GM18870 (cell line): ENCODE measurements around the gene NT5DC2.

ENCODE experiments used
- ATAC-seq: cut with Tn5 transposase; IDR thresholded peaks from one replicate; pipeline ENCODE4 v1.9.1; 2021; ENCODE audit warnings: moderate library complexity; ENCODE audit not compliant: unreplicated experiment

The NT5DC2 gene

DNA sequence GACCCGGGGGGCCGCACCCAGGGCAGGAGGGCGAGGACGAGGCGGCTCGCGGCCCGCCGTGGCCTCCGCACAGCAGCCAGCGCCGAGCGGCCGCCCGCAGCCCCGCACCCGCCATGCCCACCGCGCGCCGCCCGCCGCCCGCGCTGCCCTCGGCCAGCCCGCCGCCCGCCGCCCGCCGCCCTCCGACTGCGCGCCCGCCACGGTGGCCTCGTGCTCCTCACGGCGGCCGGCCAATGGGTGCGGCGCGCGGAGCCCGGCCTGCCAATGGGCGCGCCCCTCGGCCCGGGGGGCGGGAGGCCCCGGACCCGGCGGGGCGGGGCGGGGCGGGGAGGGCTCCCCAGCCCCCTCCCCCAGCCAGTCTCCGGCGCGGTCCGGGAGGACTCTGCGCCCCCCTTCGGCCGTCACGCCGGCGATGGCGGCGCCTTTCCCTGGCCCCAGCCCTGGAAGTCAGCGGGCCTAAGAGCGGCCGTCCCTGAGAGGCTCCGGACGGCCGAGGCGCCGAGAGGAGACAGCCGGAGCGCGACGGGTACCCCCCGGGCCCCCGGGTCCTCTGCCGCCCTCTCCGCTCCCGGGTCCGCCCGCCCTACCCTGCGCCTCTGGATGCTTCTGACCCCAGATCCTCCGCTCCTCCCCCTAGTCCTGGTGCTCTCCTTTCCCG is at the start of gene NT5DC2:
Gene NT5DC2, minus strand, starts transcription at position 235 of the 658 bp plus-strand sequence. Its CDS starts 120 bp downstream, at position 115.
- no peak for ATAC-seq

DNA sequence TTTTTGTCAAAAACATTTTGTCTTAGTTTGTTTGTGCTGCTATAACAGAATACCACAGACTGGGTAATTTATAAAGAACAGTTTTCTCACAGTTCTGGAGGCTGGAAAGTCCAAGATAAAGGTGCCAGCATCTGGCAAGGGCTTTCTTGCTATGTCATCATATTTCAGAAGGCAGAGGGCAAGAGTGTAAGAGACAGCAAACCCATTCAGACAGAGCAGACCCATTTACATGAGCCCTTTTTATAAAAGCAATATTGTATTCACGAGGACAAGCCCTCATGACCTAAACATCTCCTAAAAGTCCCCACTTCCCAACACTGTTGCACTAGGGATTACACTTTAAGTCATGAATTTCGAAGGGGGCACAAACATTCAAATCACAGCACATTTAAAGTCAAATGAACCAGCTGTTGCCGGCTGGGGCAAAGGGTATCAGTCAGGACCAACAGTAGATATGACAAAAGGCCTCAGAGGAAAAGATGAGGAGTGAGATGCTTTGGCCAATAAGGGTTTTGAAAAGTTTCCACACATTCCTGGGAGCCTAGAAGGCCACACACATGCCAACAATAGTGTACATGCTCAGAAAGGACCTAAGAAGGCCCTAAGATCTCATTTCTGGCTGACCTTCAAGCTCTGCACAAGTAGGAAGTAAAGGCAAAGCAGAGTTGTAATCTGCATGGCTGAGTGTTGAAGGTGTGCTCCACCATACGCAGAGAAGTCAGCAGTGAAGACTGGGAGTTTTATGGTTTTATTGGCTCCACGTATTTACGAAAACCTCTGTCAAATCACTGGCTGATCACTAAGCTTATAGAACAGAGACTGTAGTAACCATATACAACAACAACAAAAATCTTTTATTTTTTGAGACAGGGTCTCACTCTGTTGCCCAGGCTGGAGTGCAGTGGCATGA is 40.7 kb upstream of the NT5DC2 start:
- ATAC-seq = no peak

DNA sequence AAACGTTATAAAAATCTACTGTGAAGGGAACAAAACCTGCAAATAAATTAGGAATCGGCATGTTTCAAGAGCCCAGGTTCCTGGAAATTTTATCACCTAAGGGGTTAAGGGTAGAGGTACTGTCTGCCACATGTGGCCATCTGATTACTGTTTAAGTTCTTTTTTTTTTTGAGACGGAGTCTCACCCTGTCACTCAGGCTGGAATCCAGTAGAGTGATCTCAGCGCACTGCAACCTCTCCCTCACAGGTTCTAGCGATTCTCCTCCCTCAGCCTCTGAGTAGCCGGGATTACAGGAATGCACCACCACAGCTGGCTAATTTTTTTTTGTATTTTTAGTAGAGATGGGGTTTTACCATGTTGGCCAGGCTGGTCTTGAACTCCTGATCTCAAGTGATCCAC is 38.6 kb upstream of the NT5DC2 start:
- ATAC-seq = no peak

DNA sequence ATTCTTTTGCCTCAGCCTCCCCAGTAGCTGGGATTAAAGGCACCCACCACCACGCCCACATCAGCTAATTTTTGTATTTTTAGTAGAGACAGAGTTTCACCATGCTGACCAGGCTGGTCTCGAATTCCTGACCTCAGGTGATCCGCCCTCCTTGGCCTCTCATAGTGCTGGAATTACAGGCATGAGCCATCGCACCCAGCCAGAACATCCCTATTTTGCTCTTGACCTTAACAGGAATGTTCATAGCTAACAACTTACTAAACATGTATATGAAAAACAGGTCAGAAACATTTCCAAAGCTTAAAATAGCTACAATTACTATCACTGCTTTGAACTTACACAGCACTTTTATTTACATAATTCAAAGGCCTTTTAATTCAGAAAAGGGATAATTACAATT is 36.4 kb upstream of the NT5DC2 start:
- ATAC-seq = no peak

- no peak for ATAC-seq
These were observed 34.4 kb upstream of the NT5DC2 start for GRCh38 chr3:52568069-52568468.

DNA sequence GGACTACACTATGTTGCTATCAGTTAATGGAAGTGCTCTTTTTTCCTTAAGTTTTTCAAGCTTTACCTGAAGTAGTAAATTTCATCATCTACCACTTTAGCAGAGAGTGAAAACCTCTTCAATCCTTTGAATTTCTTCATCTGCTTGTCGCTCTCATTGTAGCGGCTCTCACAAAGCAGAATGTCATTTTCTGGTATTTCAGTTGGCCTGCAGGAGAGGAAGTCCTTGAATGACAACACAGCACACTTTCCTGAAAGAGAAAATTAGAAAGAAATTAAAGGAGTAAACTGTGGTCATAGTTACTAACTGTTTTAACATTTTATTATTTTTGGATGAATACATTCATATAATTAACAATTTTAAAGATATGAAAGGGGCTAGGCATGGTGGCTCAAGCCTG is 30.3 kb upstream of the NT5DC2 start:
- ATAC-seq = no peak

GRCh38 chr3:52561028-52561747 is 27.5 kb upstream of the NT5DC2 start:
- ATAC-seq = no peak

DNA sequence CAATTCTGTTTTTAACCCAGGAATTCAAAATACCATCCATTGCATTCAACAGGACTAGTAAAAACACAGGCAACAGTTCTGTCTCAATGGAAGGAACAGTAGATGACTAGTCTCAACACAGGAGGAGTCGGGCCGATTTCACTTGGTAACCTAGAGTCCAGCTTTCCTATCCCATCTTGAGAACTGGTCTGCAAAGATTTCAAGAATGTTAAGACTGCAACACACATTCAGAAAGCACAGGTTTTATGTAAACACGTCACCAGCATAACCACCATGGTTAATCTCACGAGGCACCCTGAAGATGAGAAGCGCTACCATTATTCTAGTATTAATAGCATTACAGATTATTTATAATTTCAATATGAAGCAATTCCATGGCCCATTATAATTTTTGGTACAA is 24.8 kb upstream of the NT5DC2 start:
- no peak for ATAC-seq

GRCh38 chr3:52557011-52557960 is 23.6 kb upstream of the NT5DC2 start:
- ATAC-seq = no peak

DNA sequence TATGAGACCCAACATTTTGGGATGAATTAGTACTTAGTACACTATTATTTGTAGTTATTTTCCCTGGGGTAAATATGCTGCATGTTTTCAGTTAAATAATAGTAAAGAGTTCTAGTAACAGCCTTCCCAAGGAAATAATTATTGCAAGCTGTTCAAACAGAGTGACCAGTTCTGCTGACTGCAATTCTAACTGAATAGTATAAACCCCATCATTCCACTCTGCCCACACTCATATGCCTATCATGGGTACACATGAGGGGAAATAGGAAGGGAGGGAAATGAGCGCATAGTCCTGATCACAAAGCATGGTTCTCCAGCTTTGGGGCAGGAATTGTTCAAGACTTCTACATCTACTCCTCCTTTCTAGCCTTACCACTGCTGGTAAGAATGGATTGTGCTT is 21.4 kb upstream of the NT5DC2 start:
- no peak for ATAC-seq

GRCh38 chr3:52554026-52554755 is 20.5 kb upstream of the NT5DC2 start:
- ATAC-seq = no peak

DNA sequence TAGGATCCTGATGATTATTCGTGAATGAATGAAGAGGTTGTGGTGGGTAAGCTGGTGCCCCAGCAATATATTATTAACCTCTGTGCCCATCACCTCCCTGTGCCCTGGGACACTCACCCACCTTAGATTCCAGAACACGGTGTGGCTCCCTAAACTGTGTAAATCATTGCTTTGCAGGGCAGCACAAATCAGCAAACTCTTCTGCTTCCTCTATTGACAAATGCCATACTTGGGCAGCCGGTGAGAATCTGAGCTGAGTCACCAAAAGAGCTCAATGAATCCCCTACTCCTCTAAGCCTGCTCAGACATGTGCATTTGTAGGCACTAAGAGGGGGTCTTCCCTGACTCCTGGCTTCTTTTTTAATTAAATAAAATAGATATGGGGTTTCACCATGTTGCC is 18.4 kb upstream of the NT5DC2 start:
- ATAC-seq = no peak

DNA sequence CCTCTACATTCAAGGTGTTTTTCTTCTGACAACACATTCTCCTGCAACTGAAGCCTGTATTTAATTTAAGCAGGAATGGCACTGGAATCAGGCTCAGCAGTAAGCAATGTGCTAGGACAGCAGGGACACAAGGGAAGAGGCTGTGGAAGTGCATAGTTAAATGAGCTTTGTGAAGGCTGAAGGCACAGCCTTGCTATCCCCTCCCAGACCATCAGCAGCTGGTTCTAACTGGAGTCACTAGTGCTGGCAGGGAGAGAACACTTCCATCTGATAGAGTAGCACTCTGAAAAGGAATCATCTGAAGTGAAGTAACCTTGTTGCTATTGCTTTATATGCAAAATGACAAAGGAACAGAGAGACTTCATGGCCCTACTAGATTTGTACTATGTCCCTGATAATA is 17.5 kb upstream of the NT5DC2 start:
- no peak for ATAC-seq

GRCh38 chr3:52547143-52547542 is 13.5 kb upstream of the NT5DC2 start:
- no peak for ATAC-seq

DNA sequence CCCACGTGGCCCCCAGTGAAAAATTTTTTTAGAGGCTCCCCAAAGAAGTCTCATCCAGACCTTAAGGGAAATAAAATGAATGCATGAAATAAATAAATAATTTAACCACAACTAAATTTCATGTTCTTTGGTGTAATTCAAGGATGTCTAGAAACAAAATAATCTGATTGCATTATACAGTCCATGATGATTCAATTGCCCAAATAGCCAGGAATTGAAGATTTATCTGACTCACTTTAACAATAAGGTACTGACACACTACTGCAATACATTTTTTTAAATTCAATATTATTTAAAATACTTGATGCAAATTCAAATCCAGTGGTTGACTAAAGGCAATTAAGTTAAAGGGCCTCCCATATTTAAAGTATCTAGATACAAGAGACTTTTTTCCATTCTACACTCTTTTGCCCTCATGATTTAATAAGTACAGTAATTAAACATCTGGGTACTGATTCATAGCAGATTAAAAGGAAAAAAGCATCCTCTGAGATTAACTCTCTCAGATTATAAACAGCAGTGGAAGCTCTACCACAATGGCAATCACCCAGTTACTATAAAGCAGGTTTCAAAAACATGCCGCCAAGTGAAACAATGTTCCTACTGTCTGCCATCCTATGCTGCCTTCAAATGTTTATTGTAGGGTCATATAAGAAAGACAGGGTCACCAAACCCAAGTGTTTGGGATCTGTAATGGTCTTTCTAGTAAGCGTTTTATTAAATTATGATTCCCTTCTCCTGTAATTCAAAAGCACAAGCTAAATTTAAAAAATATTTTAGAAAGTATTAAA is 12.6 kb upstream of the NT5DC2 start:
- no peak for ATAC-seq

- ATAC-seq = no peak
These were observed 11.3 kb upstream of the NT5DC2 start for GRCh38 chr3:52544937-52545336.

GRCh38 chr3:52541050-52541449 is 7.4 kb upstream of the NT5DC2 start:
- no peak for ATAC-seq

DNA sequence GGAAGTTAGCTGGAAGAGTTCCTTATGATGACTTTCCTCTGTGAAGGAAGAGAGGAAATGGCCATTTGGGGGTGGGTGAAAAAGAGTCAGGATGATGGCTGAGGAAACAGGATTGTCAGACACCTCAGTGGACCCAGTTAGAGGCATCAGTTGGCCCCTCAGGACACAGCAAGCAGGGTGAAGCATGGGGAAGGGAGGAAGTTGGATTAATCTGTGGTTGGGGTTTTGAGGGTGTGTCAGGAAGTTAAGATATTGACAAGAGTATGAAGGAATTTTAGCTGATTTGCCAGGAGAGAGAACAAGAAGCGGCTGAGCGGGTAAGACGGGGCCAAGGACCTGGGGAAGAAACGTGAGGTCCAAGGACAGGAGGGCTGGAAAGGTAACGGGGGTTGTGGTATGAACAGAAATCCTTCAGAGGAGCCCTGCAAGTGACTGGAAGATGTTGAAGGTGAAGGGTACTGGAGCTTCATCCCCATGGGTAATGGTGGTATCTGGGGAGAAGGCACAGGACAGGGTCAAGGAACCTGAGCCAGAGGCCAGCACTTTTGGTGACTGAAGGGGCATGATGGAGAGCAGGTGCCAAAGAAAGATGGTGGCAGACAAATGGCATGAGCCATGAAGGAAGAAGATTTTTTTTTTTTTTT is 5.5 kb upstream of the NT5DC2 start:
- ATAC-seq = no peak
